ENCODE results near the gene TLCD5. TPM values are rescaled to one million over a fixed set of nuclear protein-coding genes. Genes with fewer than 3 reads are reported as not detected.

The TLCD5 gene
- total RNA-seq, 2 experiments from 2014 or later: 0.36 to 0.83 TPM

GRCh38 chr11:120334894-120335462 is 9.9 kb downstream of the TLCD5 start:
- Mint-ChIP-seq H3K27me3 (peaks cover 40% of the 10 kb centered on the region), H3K4me3 (peak overlapping the region; percentile 58), H3K9me3 (no peaks in the 10 kb centered on the region), H3K36me3 (ENCODE audit: low read depth) (peaks cover 2% of the 10 kb centered on the region), H3K4me1 (ENCODE audit: low read depth) (peaks cover 28% of the 10 kb centered on the region), H3K27ac (no peak overlapping the region)
- TF ChIP-seq, protein P1, sequence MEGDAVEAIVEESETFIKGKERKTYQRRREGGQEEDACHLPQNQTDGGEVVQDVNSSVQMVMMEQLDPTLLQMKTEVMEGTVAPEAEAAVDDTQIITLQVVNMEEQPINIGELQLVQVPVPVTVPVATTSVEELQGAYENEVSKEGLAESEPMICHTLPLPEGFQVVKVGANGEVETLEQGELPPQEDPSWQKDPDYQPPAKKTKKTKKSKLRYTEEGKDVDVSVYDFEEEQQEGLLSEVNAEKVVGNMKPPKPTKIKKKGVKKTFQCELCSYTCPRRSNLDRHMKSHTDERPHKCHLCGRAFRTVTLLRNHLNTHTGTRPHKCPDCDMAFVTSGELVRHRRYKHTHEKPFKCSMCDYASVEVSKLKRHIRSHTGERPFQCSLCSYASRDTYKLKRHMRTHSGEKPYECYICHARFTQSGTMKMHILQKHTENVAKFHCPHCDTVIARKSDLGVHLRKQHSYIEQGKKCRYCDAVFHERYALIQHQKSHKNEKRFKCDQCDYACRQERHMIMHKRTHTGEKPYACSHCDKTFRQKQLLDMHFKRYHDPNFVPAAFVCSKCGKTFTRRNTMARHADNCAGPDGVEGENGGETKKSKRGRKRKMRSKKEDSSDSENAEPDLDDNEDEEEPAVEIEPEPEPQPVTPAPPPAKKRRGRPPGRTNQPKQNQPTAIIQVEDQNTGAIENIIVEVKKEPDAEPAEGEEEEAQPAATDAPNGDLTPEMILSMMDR (IDR thresholded peaks at IDR 0.05): peak; percentile 58
- DNase-seq (peak; percentile 72), ATAC-seq (peak; percentile 44)
- ChIA-PET CTCF (interaction anchor here (0.6 to 2.9 kb wide), 30 partner anchors 8 to 860 kb away, joined by 3 to 19 read pairs (median 3); partner anchors contain the start of genes GRIK4 and TLCD5), POLR2A (interaction anchor here (0.6 to 1.2 kb wide), 2 partner anchors 19 to 97 kb away, joined by 3 to 5 read pairs; no protein-coding TSS in a partner anchor)
- intact Hi-C loops (cut with micrococcal nuclease): loop anchor here (5.0 to 10.0 kb wide), 3 partner anchors 100 to 232 kb away; no protein-coding TSS in a partner anchor

DNA sequence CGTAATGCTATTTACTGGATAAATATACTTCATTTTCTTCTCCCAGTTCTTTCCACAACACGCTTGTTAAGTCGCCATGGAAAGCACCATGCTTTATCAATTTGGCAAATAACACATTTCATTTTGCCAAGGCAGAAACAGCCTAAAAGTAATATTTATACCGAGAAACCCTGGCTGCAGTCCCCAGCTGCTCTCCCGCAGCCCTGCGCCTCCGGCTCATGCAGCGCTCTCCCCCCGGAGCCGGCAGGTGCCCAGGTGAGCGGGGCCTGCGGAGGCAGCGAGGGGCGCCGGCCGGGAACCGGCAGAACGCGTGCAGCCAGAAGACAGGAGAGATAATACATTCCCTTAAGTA is 10.4 kb downstream of the TLCD5 start:
- POLR2A ChIA-PET: interaction anchor here (1.2 kb wide), 1 partner anchor 96 kb away, joined by 3 read pairs; no protein-coding TSS in a partner anchor
- Mint-ChIP-seq H3K4me3 (peak overlapping the region; percentile 58), H3K4me1 (ENCODE audit: low read depth) (peaks cover 34% of the 10 kb centered on the region), H3K36me3 (ENCODE audit: low read depth) (peaks cover 2% of the 10 kb centered on the region), H3K27me3 (peaks cover 42% of the 10 kb centered on the region), H3K27ac (no peak overlapping the region), H3K9me3 (peaks cover 1% of the 10 kb centered on the region)
- ATAC-seq (peak; percentile 45), DNase-seq (no peak)
- CTCF ChIA-PET: interaction anchor here (0.6 to 2.9 kb wide), 30 partner anchors 8 to 859 kb away, joined by 3 to 19 read pairs (median 3); partner anchors contain the start of genes GRIK4 and TLCD5
- TF ChIP-seq, protein P1 (IDR thresholded peaks at IDR 0.05): no peak
- intact Hi-C loops (cut with micrococcal nuclease): loop anchor here (10.0 kb wide), 2 partner anchors 99 to 149 kb away; no protein-coding TSS in a partner anchor

- Mint-ChIP-seq H3K9me3 (peaks cover 2% of the 10 kb centered on the region), H3K27ac (peak within 1 kb of the TSS; percentile 25), H3K4me3 (peak within 1 kb of the TSS; percentile 86), H3K4me1 (ENCODE audit: low read depth) (peaks cover 35% of the 10 kb centered on the region), H3K36me3 (ENCODE audit: low read depth) (peaks cover 2% of the 10 kb centered on the region), H3K27me3 (peaks cover 46% of the 10 kb centered on the region)
- intact Hi-C loops (cut with micrococcal nuclease): loop anchor here (10.0 kb wide), 2 partner anchors 99 to 149 kb away; no protein-coding TSS in a partner anchor
- POLR2A ChIA-PET: no interaction called here
- peak; percentile 83 for DNase-seq
- peak; percentile 79 for ATAC-seq
- TF ChIP-seq, protein P1 (IDR thresholded peaks at IDR 0.05): no peak
- CTCF ChIA-PET: interaction anchor here (0.8 to 2.9 kb wide), 15 partner anchors 10 to 349 kb away, joined by 3 to 19 read pairs (median 4); partner anchors contain the start of gene TLCD5
These were observed 11.0 kb downstream of the TLCD5 start, which contains the start of gene ARHGEF12 for GRCh38 chr11:120335908-120336640. Gene ARHGEF12 (plus strand): TSS chr11:120336413. CDS start chr11:120337244, 831 bp downstream.

DNA sequence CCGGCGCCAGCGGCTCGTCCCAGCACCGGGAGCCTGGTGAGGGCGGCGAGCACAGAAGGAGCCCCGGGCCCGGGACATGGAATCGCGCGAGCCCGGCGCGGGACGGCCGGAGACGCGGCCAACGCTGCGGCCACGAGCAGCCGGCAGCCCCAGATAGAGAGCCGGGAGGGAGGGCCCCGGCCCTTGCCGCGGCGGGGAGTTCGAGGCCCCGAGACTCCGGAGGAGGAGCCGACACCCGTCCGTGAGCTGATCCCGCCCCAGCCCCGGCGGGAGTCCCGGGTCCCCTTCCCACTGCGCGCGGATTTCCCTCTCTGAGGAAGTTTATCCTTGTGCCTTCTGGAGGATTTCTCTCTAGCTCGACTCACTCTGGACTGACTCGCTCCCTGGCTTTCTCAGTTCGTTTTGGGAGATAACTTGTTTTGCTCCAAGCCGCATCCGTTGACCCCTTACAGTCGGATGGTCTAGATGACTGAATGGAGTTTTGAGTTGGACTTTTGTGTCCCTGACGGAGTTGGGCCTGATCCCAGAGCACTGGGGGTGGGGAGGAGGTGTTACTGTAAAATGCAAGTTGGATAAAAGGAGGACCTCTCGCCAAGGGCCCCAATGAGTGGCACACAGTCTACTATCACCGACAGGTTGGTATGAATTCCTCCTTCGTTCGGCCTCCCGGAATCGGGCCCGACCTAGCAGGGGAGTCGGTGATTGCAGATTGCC is 11.7 kb downstream of the TLCD5 start:
- POLR2A ChIA-PET: no interaction called here
- Mint-ChIP-seq H3K36me3 (ENCODE audit: low read depth) (peaks cover 2% of the 10 kb centered on the region), H3K4me1 (ENCODE audit: low read depth) (peaks cover 35% of the 10 kb centered on the region), H3K9me3 (peaks cover 2% of the 10 kb centered on the region), H3K4me3 (peak overlapping the region; percentile 86), H3K27ac (peak overlapping the region; percentile 25), H3K27me3 (peaks cover 51% of the 10 kb centered on the region)
- CTCF ChIA-PET: interaction anchor here (1.6 to 2.9 kb wide), 4 partner anchors 11 to 348 kb away, joined by 3 to 19 read pairs (median 10); partner anchors contain the start of gene TLCD5
- intact Hi-C loops (cut with micrococcal nuclease): loop anchor here (10.0 kb wide), 2 partner anchors 98 to 148 kb away; no protein-coding TSS in a partner anchor
- TF ChIP-seq, protein P1 (IDR thresholded peaks at IDR 0.05): no peak
- ATAC-seq (peak; percentile 31), DNase-seq (peak; percentile 51)

Data from activated CD8-positive, alpha-beta T cell treated with anti-CD3 and anti-CD28 coated beads for 36 hours (primary cell).